ENCODE results near the gene KCNG3.
A peak's percentile ranks its signal among the peaks of the same experiment; 100 is the strongest.

Gene KCNG3

DNA sequence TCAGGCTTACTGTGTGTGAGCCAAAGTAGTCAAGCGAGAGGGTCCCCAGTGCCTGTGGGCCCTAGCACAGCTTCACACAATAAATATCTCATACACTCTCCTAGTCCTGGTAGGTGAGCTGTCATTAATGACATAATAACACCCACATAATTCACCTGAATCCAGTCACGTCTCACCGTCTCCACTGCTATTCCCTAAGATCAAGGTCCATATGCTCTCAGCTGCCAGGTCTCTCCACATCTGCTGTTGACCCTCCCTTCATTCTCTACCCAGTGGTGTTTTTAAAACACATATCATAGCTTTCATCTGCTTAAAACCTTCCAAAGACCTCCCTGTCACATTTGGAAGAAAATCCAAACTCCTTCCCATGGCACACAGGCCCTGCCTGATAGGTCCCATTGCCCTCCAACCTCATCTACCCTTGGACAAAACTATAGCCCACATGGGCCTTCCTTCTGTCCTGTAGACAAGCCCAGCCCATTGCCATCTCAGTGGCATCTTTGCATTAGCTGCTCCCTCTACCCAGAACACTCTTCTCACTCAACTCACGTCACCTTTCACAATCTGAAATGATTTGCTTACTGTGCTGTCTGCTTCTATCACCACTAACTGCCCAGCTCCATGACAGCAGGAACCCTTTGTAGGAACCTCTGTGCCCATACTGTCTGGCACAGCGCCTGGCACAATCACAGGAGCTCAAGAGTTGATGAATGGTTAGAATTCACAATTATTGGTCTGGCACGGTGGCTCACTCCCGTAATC, 7.5 kb downstream of the KCNG3 start:
- DNase-seq, result no peak

DNA sequence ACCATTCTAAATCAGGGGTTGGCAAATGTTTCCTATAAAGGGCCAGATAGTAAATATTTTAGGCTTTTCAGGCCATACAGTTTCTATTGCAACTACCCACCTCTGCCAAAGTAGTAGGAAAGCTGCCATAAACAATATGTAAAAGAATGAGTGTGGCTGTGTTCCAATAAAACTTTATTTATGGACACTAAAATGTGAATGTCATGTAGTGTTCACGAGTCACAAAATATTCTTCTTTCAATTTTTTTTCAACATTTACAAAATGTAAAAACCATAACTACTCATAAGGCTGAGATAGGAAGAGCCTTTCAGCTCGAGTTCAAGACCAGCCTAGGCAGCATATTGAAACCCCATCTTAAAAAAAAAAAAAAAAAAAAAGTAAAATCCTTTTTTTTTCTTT, 13.4 kb downstream of the KCNG3 start:
- DNase-seq, result no peak

DNA sequence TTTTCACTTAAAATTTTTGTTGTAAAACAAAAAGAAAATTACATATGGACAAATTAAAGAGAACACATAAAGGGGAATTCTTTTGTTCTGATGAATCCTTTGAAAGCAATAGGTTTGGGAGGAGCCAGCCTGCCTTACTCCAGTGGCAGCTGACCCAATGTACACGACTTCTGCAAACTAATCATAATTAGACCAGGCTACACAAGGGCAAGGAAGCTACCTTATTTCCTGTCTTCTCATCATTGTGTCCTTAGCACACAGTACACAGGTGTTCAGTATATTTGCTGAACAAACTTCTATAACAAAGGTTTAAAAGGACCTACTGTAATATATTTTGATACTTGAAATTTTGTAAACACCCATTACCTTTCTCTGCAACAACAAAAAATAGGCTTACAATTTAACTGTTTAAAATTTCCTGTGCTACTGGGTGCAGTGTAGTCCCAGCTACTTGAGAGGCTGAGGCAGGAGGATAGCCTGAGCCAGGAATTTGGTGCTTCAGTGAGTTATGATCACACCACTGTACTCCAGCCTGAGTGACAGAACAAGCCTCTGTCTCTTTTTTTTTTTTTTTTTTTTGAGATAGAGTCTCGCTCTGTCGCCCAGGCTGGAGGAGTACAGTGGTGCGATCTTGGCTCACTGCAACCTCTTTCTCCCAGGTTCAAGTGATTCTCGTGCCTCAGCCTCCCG, 18.9 kb downstream of the KCNG3 start:
- DNase-seq, result no peak

DNA sequence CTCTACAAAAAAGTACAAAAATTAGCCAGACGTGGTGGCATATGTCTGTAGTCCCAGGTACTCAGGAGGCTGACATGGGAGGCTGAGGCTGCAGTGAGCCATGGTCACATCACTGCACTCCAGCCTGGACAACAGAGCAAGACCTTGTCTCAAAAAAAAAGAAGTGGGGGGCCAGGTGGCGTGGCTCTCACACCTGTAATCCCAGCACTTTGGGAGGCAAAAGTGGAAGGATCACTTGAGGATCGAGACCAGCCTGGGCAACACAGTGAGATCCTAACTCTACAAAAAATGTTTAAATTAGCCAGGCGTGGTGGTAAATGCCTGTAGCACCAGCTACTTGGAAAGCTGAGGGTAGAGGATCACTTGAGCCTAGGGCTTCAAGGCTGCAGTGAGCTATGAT, 23.1 kb downstream of the KCNG3 start:
- no peak for DNase-seq

DNA sequence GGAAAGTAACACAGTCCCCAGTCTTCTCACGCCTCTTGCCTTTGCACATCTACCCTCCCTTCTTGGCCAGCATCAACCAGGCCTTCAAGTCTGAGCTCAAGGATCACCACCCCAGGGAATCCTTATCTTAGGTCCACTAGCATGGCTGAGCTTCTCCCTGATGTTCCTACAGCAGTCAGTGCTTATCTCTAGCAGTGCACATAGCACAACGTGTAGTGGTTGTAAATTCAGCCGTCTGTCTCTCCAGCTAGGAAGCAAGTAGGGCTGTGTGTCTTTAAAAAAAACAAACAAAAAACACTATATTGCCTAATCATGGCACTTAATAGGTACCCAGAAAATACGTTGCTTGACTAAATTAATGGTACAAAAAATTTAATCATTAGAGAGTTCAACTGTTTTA, 29.2 kb downstream of the KCNG3 start:
- no peak for DNase-seq

DNA sequence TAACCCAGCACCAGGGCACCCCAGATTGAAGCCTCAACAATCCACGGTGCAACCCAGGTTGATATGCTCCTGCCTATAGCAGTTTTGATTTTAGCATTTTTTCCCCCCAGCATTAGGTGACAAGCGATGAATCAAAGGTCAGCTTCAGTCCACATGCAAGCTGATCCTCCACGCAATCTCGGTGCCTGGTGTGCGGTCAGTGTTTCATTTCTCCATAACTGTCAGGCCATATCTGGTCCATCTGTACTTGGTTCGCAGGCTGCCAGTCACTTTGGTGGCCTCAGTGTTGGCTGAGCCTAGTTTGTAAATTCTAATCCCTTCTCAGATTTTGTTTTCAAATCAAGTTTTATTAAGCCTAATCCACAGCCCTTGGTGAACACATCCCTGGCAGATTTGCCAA, 30.2 kb downstream of the KCNG3 start:
- no peak for DNase-seq

DNA sequence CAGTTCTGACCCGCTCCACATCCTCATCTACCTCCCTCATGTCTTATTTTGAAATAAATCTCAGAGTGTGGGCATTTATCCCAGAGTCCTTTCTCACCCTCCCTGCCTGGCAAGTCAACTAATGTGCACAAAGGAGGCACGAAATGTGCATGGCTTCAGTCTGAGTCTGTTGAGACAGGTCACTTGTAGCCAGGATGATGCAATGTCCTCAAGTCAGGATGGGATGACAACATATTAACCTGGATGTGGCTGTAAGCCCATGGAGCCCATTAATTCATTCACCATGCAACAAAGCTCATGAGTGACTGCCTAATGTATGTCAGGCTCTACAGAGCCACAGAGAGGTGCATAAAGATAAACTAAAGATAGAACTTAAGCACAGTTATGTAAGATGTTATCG, 34.5 kb downstream of the KCNG3 start:
- no peak for DNase-seq

DNA sequence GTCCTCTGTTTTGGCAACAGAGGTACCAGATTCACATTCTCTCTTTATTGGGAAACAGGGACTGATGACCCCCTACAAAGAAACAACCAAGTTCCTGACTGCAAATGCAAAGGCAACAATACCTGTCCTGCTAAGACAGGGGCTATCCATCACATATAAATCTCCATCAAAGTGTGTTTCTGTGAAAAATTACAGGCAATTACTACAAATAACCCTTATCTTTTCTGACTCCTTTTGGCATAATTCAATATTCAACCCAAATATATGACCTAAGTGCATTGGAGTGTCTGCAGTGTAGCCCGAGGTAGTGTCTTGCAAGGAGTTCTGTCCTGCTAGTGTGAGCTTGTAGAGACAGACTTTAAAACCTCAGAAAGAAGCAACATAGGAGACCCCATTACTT, 35.4 kb downstream of the KCNG3 start:
- no peak for DNase-seq

DNA sequence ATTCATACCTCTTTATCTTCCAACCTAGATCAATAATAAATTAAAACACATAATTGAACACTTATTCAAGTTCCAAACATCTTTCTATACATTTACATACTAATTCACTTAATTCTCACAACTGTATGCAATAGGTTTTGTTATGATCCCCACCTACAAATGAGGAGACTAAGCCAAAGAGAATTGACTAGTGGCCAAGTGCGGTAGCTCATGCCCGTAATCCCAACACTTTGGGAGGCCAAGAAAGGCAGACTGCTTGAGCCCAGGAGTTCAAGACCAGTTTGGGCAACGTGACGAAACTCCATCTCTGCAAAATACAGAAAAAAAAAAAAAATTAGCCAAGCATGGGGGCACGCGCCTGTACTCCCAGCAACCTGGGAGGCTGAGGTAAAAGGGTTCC, 36.8 kb downstream of the KCNG3 start:
- no peak for DNase-seq

DNA sequence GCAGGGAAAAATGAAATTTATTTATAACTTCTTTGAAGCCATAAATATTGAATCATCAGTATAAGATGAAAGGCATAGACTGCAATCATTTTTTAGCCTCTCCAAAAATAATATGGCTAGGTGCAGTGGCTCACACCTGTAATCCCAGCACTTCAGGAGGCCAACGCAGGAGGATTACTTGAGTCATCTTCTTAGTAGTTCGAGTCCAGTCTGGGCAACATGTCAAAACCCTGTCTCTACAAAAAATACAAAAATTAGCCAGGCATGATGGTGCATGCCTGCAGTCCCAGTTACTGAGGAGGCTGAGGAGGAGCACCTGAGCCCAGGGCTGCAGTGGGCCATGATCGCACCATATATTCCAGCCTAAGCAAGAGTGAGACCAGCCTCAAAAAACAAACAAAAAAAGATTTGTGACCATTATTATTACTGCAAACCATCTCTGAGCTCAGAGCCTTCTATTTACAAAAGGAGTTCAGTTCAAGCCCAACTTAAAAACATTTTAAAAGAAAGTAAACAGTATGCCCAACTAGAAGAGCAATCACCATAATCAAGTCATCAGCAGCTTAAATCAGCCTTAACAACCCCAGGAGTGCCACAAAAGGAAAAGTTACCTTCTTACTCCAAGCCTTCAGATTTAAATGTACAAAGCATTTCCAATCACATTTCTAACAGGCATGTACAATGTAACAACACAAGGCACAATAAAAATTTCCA, 37.5 kb downstream of the KCNG3 start:
- no peak for DNase-seq

DNA sequence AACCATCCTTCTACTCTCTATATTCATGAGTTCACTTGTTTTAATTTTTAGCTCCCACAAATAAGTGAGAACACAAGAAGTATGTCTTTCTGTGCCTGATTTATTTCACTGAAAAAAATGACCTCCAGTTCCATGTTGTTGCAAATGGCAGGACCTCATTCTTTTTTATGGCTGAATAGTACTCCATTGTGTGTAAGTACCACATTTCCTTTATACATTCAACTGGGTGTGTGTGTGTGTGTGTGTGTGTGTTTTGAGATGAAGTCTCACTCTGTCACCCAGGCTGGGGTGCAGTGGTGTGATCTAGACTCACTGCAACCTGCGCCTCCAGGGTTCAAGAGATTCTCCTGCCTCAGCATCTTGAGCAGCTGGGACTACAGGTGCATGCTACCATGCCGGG, 41.2 kb downstream of the KCNG3 start:
- DNase-seq, result no peak

DNA sequence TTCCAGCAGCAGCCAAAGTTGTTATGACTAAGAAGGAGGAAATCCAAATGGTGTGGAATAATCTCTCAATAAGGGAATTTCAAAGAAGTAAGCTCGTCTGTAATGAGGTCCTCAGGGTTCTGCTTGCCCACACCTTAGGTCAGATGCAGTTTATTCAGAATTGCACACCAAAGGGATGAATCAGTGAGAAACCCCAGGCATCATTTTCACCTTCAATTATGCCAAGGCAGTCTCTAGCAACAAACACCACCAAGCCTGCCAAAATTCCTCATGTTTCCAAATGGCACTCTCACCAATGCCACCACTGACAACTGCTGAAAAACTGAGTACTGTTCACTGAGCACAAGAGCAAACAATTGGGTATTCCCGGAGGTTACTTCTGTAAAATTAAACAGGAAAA, 43.6 kb downstream of the KCNG3 start:
- peak; percentile 6 for DNase-seq

DNA sequence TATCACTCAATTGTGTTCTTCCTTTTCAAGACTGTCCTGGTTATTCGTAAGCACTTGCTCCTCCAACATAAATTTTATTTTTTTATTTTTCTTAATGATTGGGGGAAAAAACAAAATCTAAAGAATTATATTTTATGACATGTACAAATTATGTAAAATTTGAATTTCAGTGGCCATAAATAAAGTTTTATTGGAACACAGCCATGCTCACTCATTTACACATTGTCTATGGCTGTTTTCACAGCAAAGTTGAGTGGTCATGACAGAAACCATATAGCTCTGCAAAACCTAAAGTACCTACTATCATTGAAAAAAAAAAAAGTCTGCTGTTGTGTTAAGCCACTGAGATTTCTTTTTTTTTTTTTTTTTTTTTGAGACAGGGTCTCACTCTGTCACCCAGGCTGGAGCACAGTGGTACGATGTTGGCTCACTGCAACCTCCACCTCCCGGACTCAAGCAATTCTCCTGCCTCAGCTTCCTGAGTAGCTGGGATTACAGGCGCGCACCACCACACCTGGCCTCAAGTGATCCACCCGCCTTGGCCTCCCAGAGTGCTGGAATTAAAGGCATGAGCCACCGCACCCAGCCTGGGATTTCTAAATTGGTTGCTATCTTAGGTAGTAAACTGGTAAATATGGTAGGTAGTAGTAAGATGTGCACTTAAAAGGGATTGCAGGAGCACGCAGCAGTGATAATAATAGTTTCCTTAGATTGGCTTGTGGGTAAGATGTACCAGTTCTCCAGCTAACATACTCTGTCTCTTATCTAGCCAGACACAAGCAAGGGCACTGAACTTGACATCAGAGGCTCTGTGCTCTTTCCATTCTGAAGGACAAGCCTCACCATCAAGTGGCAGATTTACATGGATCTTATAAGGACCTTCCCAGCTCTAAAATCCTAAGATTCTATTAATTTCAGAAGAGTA, 44.4 kb downstream of the KCNG3 start:
- no peak for DNase-seq

DNA sequence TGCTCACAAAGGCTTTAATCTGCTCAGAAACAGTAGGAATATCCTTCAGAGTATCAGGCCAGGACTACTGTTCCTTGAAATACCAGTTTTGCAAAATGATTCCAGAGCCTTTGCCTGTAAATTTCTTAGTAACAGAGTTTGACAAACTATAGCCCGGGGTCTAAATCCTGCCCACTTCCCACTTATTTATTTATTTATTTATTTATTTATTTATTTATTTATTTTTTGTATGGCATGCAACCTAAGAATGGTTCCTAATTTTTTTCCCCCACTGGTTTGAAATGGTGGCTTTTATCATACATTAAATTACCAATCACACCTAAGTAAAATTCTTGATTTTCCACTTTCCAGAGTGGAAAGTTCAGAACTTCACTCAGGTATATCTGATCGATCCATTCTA, 45.6 kb downstream of the KCNG3 start:
- no peak for DNase-seq

DNA sequence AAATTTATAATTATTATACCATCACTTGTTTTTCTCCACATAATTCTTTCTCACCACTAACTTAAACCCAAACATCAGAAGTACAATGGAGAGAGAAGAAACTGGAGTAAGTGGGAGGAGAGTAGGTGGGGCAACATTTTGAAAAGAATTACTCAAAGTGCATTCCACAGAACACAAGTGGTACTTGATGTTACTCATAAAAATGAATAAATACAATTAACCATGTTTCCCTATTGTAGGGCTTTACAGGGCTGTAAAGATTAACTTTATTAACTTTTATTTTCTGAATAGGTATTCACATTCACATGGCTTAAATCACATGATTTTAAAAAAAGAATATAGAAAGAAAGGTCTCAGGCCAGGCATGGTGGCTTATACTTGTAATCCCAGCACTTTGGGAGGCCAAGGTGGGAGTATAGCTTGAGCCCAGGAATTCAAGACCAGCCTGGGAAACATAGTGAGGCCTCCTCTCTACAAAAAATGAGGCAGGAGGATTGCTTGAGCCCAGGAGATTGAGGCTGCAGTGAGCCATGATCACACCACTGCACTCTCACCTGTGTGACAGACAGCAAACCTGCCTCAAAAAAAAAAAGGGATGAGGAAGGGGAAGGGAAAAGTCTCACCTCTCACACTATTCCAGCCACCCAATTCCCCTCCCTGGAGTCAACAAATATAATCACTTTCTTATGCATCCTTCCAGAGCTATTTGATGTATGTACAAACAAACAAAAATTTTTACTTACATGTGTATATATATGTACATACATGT, 47.1 kb downstream of the KCNG3 start:
- no peak for DNase-seq

DNA sequence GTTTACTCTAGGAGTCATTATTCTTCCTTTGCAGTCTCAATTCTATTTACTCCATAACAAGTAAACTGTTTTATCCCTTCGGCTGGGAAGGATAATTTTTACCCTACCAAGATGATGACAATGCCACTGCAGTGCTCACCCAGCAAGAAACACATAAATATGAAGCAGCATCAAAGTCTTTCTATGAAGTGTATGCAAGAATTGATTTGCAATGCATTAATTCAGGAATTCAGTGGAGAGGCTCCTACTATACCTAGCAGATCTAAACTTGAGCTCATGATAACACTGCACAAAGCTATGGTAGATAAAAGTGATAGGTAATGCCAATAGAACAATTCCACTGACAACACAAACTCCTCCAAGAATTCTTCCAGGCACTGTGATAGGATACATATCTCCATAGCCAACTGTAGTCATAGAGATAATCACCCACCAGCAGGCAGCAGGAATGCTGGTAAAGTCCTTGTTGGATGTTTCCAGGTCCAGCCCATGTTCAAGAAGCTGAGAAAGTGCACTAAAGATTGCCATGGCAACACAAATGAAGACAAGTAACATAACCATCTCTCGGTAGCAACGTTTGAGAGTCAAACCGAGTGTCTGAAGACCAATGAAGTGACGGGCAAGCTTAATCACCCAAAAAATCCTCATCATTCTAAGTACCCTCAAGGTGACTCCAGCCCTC, 49.9 kb downstream of the KCNG3 start:
- no peak for DNase-seq

DNA sequence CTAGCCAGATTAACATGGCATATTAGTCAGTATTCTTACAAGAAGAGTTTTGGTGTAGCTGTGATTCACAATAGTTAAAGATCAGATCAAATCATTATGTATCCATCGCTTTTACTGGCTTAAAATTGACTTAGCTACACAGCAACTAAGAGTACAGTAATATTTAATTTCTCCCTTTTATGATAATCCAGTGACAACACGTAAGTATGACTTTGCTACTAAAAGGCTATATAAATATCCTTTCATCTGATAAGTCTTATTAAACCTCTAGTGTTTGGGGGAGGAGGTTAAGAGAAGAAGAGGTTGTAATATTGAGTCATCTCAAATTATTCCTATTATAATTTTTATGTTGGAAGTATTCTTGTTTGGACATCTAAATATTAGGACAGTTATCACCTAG, 51.0 kb downstream of the KCNG3 start:
- no peak for DNase-seq

DNA sequence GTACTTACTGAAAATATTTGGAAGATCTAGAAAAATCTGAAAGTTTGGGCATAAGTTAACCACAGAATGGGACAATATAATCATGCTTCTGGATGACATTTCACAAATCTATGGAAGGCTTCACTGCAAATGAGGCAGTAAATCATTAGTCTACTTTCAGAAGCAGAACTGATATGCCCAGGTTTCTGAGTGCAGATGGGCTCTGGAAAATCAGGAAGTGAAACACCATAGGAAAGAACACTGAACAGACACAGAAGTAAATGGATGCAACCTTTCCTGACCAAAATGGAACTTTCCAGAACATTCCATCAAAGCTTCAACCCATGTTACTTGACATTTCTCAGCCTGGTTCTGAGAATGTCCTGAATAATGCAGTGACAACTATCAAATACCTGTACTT, 55.1 kb downstream of the KCNG3 start:
- no peak for DNase-seq

DNA sequence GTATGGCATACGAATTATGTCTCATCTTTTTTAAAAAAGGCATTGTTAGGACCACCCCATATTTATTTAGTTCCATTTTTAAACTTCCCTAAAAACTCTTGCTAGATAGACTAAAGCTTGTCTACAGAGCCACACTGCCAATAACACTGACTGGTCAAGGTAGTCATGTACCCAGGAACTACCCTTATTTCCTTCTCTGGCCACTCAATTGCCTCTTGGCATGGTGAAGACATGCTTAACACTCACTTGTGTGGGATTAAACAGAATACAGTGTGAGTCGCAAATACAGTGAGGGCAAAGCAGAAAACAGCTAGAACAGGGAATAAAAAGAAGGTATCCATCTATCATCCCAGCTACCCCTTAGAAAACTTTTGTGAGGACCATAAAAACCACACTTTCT, 57.4 kb downstream of the KCNG3 start:
- DNase-seq, result no peak

DNA sequence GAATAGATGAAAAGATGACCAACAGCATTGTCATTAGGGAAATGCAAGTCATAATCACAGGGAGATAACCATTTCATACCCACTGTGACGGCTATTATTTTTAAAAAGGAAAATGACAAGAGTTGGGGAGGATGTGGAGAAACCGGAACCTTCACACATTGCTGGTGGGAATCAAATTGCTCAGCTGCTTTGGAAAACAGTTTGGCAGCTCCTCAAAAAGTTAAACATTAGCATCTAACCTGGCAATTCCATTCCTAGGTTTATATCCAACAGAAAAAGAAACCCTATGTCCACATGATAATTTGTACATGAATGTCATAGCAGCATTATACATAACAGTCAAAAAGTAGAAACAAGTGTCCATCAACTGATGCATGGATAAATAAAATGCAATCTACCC, 58.2 kb downstream of the KCNG3 start:
- no peak for DNase-seq

DNA sequence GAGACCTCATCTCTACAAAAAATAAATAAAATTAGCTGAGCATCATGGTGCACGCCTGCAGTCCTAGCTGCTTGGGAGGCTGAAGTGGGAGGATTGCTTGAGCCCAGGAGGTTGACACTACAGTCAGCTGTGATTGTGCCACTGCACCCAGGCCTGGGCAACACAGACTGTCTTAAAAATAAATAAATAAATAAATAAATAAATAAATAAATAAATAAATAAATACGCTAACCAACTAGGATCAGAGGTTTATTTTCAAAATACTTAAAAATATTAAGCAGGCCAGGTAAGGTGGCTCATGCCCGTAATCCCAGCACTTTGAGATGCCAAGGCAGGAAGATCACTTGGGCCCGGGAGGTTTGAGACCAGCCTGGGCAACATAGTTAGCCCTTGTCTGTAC, 63.6 kb downstream of the KCNG3 start:
- DNase-seq, result no peak

DNA sequence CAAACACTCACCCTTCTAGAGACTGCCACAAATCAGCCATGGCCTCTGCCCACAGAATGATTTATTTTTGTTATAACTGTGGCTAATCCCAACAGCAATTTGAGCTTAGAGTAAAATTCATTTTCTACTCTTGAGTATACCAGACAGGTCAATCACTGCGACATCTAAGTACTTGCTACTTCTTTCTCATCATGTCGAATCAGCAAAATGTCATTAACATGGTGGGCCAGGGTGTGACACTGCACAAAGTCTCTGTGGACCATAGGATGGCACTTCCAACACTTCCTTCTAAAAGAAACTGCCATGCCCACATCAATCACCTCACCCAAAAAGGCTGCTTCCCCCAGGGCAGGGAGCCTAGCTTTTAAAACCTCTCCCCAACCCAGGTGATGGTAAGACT, 64.4 kb downstream of the KCNG3 start:
- DNase-seq, result no peak

Data from fibroblast of upper back skin (primary cell).